ENCODE data around the gene GPR108. TPM values are rescaled to one million over a fixed set of nuclear protein-coding genes. Genes with fewer than 3 reads are reported as not detected.

The GPR108 gene
- total RNA-seq, 1 experiment from 2014 or later = 43.0 TPM

- Histone ChIP-seq H3K9me3 (ENCODE audit: control insufficient read depth, insufficient read depth, low read depth, low read length) (no peaks in the 10 kb centered on the region), H3K4me1 (ENCODE audit: control insufficient read depth, insufficient read depth, low read length) (no peaks in the 10 kb centered on the region), H3K27ac (ENCODE audit: low read length) (no peak overlapping the region), H3K36me3 (ENCODE audit: control insufficient read depth, insufficient read depth, low read length) (no peaks in the 10 kb centered on the region), H3K27me3 (ENCODE audit: control insufficient read depth, insufficient read depth, low read length) (no peaks in the 10 kb centered on the region), H3K4me3 (ENCODE audit: low read depth in 2 of 2, low read length in 2 of 2) (no peak overlapping the region)
- DNase-seq (ENCODE audit: low read depth, low spot score) = no peak
- CTCF ChIA-PET = no interaction called here
- intact Hi-C loops (cut with micrococcal nuclease; ENCODE audit: unreplicated experiment) = no loop called here
- in situ Hi-C loops (cut with HindIII; ENCODE audit: low pct_unique_long_range_greater_than_20kb, low sequenced_read_pairs) = no loop called here
- POLR2A ChIA-PET = no interaction called here
- no peak for TF ChIP-seq TCF7L2 (IDR thresholded peaks at IDR 0.05; ENCODE audit: low read depth, low read length)
- no peak for TF ChIP-seq CTCF (IDR thresholded peaks at IDR 0.05)
- no peak for TF ChIP-seq REST (IDR thresholded peaks at IDR 0.05; ENCODE audit: insufficient read depth in 1 of 2, low read depth in 2 of 2, low read length in 1 of 2)
- TF ChIP-seq POLR2AphosphoS5 (IDR thresholded peaks at IDR 0.05; ENCODE audit: low read depth, low read length) = no peak
- TF ChIP-seq SIN3A (IDR thresholded peaks at IDR 0.05; ENCODE audit: borderline replicate concordance, insufficient read depth, low read depth, low read length) = no peak
- no TSS peak for BruUV-seq (replicated peaks)
- ATAC-seq = no peak
Measured at GRCh38 chr19:6687114-6687513, 50.3 kb downstream of the GPR108 start.

GRCh38 chr19:6686628-6686975, 50.8 kb downstream of the GPR108 start:
- H3K4me1 ChIP-seq (ENCODE audit: control insufficient read depth, insufficient read depth, low read length) = no peaks in the 10 kb centered on the region
- no TSS peak for BruUV-seq (replicated peaks)

More at GRCh38 chr19:6686628-6686975, 50.8 kb downstream of the GPR108 start:
- H3K36me3 ChIP-seq (ENCODE audit: control insufficient read depth, insufficient read depth, low read length) = no peaks in the 10 kb centered on the region
- ATAC-seq (no peak), DNase-seq (ENCODE audit: low read depth, low spot score) (no peak)
- intact Hi-C loops (cut with micrococcal nuclease; ENCODE audit: unreplicated experiment) = no loop called here
- no peak overlapping the region for H3K4me3 ChIP-seq (ENCODE audit: low read depth in 2 of 2, low read length in 2 of 2)
- ChIA-PET CTCF (no interaction called here), POLR2A (no interaction called here)
- no peak overlapping the region for H3K27ac ChIP-seq (ENCODE audit: low read length)
- no peaks in the 10 kb centered on the region for H3K27me3 ChIP-seq (ENCODE audit: control insufficient read depth, insufficient read depth, low read length)
- TF ChIP-seq TCF7L2 (IDR thresholded peaks at IDR 0.05; ENCODE audit: low read depth, low read length) (no peak), CTCF (IDR thresholded peaks at IDR 0.05) (no peak), POLR2AphosphoS5 (IDR thresholded peaks at IDR 0.05; ENCODE audit: low read depth, low read length) (no peak), REST (IDR thresholded peaks at IDR 0.05; ENCODE audit: insufficient read depth in 1 of 2, low read depth in 2 of 2, low read length in 1 of 2) (no peak), SIN3A (IDR thresholded peaks at IDR 0.05; ENCODE audit: borderline replicate concordance, insufficient read depth, low read depth, low read length) (no peak)
- H3K9me3 ChIP-seq (ENCODE audit: control insufficient read depth, insufficient read depth, low read depth, low read length) = no peaks in the 10 kb centered on the region
- in situ Hi-C loops (cut with HindIII; ENCODE audit: low pct_unique_long_range_greater_than_20kb, low sequenced_read_pairs) = no loop called here
